Activated CD4-positive, alpha-beta T cell treated with anti-CD3 and anti-CD28 coated beads for 48 hours (primary cell): ENCODE results near the gene ZNF367.
"Not testable (repeated sequence)": the region's sequence is repeated elsewhere in the genome, so short reads cannot be mapped to it uniquely, and the experiment has no call there.

Source experiments
- DNase-seq: peaks from one replicate; pipeline ENCODE4 v3.0.0-alpha.2; 2020

ZNF367 gene

DNA sequence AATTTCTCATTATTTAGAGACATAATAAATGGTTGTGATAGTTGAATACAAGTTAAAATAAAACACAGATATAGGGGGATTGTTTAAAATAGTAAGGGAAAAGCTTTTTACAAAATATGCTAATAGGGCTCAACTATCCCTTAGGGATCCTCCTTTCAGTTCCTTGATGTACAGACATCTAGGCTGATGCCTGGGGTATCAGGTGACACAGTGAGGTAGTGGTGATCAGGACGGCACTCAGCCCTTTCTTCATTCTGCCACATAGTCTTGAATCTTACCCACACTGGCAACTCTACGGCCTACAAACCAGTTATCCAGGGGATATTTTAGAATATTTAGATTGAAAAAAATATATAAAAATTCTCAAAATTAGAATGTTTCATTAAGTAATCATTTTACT lies 22.2 kb downstream of the ZNF367 start:
- no peak for DNase-seq

DNA sequence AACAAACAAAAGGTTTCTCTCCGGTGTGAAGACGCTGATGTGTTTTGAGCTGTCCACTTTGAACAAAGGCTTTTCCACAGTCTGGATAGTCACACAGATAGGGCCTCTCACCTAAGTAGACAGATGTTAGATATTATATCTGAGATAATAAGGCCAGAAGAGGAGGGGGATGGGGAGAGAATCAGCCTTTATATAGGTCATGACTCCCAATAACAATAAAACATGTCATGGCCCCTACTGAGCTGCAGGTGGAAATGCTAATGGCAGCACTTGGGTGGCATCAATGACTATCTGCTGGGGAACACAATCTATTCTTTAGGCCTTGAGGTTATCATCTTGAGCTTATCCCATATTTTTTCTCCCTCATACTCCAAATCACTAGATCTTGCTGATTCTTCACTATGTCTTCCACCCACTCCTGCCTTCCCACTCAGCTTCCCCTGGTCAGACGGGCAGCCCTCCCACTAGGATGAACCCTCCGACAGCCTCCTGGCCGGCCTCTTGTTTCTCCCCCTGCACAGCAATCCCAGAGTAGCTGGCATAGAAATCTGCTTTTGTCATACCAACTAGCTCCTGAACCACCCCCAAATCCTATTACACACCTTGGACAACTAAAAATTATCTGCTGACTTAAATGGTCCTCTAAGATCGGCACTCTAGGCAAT lies 23.2 kb downstream of the ZNF367 start:
- DNase-seq = no peak

DNA sequence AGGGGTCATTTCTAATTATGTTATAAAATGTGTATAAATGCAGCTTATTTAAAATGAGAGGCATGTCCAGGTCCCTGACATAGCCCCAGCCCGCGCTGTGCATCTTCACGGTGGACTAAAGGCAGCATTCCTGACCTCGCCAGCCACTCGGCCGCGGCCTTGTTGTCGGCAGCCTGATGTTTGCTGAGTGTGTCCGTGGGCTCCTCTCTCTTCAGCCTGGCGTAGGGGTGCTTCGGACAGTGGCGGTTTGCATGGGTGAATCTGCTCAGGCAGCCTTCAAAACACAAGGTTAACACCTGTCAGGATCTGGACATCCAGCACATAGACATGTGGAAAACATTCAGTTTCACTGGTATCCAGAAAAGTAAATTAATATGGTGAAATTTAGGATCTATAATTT lies 25.9 kb downstream of the ZNF367 start:
- DNase-seq = no peak

DNA sequence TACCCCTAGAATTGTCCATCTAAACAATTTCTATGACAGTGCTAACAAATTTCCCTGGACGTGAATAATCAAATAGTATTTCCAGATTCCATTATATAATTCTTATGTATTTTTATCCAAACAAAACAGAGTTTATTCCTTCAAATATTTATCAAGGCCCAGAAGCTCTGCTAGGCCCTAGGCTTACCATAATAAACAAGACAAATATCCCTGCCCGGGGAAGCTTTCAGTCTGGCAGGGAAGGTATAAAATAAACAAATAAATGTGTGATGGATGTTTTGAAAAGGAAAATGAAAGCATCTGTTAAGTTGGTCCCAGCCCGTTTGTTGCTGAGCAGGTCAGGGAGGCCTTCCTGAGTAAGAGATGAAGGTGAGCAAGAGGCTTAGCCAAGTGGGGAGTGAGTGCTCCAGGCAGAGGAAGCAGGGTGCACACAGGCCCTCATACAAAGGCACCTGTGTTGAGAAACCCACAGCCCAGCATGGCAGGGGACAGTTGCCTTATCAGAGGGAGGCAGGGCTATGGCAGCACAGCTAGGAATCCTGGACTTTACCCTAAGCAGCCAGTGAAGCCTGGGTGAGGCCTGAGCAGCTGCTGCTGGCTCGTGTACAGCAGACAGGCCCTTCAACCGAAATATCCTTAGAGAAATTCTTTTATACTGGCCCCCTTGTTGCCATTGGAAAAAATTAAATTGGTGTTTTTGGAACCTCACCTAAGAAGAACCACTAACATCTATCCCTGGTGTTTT lies 27.0 kb downstream of the ZNF367 start:
- DNase-seq = no peak

DNA sequence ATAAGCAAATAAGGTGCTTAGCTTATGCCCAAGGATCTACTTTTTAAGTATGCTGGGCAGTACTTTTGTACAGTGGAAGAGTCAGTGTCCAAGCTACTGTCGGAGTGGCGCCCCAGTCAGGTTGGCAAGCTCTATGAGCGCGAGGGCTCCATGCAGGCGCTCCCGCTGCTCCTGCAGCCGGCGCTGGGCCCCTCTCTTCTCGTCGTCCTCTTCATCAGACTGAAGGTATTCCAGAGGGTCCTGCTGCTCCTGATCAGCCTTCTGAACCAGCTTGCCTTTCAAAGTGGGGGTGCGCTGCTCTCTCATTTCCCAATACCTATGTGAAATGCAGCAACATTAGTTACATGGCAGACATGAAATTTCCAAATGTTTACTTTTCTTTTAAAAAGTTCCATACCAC lies 30.0 kb downstream of the ZNF367 start:
- no peak for DNase-seq

DNA sequence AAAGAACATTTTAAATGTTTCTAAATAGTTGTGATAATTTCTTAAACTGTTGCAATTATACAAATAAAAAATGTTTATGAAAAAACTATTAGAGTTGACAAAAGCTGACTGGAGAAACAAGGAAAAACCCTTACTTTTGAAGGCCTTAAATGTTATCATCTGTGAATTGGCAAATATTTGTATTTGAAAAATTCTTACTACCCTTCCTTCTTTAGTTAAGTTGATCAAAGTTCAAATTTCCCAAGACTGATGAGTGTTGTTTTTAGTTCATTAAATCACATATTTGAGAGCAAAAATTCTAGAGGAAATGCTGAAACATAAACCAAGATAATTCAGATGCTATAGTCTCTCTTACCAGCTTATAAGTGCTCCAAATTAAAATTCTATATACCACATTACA lies 32.0 kb downstream of the ZNF367 start:
- DNase-seq = no peak

DNA sequence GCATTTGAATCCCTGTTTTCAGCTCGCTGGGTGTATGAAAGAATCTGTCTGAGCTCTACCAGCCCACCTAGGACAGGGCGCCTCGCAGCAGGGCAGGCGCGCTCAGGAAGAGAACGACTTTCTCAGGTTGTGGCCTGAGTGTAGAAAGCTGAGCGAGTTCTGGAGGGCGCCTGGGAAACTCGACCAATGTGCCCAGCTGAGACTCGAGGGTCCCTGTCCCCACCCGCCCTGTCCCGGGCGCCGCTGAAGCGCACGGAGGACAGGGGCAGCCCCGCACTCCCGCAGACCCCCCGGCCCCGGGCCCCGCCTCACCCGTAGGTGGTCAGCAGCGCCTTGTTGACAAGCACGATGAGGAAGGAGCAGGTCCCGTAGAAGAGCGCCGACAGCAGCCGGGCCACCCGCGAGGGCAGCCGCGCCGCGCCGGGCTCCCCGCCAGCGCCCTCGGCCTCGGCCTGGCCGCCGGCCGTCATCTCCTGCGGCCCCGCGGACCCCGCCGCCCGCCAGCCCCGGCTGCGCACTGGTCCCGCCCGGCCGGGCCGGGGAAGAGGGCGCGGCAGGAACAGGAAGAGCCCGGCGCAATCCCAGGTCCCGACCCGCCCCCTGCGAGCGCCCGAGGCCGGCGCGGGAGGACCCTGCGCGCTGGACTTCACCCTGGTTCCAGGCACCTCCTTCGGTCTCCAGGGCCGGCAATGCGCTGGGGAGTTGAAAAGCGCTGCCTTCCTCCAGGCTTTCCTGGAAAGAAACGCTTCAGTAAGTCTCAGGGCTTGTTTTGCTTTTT lies 34.8 kb downstream of the ZNF367 start, which contains the start of gene SLC35D2:
SLC35D2 (minus strand) TSS at position 547 of the 778 bp plus-strand sequence; CDS start at position 470, 77 bp downstream.
- no peak for DNase-seq

DNA sequence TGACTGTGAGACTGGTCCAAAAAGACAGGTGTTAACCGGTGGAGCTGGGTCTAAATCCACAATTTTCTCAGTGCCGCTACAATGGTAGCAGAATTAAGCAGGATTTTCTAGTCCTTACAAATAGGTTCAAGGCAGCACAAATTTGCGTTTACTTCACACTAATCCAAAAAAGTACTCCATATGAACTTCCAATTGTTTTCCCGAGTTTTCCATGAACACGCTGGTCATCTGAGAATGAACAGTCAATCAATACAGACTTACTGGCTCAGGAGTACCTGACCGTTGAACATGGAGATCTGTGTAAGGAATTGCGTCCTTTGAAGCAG lies 35.4 kb downstream of the ZNF367 start:
- DNase-seq = no peak

DNA sequence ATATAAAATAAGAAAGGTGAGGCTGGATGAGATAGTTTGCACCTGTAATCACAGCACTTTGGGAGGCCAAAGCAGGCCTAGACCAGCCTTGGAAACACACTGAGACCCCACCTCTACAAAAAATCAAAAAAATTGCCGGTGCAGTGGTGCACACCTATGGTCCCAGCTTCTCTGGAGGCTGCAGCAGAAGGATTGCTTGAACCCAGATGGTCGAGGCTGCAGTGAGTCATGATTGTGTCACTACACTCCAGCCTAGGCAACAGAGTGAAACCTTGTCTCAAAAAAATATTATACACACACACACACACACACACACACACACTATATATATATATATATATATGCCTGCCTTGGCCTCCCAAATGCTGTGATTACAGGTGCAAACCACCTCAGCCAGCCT lies 36.0 kb downstream of the ZNF367 start:
- DNase-seq = no peak

DNA sequence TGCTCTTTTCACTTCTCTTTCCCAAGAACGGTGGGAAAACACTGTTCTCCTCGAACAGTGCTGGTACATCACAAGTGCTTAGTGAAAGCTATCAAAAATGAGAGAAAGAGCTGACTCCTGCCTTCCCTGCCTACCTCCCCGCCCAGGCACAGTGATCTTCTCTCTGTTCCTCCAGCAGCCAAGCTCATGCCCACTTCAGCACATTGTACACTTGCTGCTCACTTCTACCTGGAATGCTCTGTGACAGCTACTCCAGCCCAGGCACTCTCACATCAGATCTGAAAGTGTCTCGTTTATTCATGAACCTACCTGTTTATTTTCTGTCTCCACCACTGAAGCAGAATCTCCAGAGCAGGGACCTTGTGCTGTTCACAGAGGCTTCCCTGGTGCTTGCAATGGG lies 36.5 kb downstream of the ZNF367 start:
- DNase-seq = no peak

DNA sequence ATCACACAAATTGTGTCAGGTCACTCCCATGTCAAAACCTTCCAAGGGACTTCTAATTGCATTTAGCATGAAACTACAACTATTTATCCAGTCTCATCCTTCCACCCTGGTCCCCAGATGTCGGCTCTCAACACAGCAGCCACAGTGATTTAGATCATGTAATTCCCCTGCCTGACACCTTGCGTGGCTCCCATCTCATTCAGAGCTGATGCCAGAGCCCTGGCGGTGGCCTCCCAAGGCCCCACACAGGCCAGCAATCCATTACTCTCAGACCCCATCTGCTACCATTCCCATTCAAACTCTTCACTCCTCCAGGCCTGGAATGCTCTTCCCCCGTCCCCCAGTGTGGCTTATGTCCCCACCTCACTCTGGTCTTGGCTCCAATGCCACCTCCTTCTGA lies 37.0 kb downstream of the ZNF367 start:
- no peak for DNase-seq

DNA sequence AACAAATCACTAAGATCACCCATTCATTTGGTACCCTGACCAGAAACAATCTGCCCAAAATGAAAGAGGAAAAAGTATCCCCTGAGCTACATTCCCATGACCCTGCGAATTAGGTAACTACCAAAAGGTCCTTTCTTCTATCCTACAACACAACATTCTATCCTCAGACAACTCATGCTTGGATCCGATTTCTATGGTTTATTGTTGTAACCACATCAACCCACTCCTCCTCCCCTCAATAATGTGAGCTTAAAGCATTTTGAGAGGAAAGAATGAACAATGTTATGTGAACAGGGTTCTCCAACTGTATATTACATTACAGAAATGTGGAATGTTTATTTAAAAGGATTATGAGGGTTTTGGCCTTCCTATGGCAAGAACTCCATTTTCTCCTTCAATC lies 38.7 kb downstream of the ZNF367 start:
- no peak for DNase-seq

DNA sequence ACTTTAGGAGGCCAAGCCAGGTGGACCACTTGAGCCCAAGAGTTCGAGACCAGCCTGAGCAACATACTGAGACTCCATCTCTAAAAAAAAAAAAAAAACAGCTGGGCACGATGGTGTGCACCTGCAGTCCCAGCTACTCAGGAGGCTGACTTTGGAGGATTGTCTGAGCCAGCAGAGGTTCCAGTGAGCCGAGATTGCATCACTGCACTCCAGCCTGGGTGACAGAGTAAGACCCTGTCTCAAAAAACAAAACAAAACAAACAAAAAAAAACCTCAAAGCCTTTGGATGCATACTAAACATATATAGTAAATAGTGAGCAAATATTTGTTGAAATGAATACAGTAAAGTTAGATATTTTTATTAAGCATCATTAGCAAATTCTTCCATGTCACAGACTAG lies 40.0 kb downstream of the ZNF367 start:
- DNase-seq = no peak

DNA sequence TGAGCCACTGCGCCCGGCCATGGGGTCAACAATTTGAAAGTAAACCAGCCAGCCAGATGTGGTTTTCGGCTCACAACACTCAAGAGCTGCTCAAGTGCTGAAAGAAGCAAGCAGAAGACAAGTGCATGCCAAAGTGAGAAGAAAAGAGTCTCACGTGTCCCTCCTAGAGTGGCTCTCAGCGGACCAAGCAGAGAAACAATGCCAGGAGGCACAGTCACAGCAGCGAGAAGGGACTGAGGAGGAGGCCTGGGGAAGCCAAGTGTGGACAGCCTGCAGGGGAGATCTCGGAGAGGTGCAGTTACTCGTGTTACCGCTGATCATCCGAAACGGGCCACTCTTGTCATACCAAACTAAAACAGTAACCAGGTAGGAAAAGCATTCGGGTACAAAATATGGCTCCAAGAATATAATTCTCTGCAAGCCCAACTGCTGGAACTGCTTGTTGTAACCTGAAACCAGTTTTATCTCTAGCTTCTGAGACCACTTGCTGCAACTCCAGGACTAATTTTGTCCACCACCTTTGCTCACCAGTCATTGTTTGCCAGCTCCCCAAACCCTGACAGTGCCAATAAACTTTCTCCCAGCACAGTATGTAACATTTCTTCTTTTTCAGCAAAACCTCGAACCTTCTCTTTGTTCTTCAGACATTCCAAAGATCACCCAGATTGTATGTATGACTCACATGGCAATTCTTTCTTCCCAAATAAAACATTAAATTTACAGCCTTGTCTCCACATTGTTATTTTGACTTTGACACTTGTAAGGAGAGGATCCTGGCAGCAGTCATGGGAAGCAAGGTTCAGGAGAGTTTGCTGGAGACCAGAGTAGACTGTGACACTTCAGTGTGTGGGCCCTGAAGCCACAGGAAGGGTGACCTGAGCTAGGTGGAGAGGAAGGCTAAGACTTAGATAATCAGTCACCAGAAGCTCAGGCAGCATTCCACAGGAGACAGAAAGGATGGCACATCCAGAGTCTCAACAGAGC lies 41.0 kb downstream of the ZNF367 start:
- DNase-seq = no peak

DNA sequence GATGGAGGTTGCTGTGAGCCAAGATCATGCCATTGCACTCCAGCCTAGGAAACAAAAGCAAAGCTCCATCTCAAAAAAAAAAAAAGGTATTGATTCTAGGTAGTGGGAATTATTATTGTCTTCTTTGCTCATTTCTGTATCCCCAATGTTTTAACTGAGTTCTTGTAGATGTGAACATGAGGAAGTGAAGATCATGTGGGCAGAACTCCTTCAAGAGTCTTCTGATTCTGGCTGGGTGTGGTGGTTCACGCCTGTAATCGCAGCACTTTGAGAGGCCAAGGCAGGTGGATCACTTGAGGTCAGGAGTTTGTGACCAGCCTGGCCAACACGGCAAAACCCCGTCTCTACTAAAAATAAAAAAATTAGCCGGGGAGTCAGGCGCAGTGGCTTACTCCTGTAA lies 42.7 kb downstream of the ZNF367 start:
- not testable (repeated sequence) for DNase-seq

DNA sequence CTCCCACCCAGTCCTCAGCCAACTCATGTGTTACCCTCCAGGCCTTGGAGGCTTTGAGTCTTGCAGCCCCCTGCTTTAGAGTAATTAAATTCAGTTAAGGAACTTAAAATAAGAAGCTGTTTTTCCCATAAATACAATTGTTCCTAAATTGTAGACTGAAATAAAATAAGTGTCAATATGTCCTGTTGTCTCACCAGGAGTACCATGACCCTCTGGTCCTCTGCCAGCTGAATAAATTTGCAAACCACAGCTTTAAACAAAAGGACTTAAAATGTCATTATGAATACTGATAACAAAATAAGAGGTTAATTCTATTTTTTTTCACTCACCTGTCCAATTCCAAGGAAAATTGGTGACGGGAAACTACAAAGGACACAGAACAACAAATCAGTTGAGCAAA lies 50.2 kb downstream of the ZNF367 start:
- DNase-seq = no peak

DNA sequence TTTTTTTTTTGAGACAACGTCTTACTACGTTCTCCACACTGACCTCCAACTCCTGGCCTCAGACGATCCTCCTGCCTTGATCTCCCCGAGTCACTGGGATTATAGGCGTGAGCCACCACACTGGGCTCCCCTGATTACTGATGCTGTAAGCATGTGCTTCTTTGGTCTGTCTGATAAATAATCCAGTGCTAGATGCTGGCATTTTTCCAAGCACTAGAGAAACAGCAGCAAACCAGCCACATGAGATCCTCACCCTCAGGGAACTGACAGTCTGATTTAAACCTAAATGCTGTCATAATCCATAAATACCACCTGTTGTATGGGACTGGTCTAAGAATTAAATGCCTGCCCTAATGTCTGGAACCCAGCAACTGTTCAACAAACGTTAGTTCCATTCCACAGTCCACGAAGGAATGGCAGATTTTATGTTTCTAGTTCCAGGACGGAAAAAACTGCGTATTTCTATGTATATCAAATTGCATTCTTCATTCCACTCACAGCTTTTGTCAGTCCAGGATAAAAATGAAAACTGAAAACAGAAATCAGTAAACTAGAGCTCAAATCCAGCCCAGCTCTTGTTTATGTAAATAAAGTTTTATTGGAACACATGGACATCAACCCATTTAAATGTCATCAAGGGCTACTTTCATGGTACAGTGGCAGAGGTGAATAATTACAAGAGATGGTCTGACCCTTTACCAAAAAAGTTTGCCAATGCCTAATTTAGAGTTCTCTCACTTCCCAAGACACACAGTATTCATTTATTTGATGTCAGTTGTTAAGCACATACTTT lies 54.8 kb downstream of the ZNF367 start:
- no peak for DNase-seq

DNA sequence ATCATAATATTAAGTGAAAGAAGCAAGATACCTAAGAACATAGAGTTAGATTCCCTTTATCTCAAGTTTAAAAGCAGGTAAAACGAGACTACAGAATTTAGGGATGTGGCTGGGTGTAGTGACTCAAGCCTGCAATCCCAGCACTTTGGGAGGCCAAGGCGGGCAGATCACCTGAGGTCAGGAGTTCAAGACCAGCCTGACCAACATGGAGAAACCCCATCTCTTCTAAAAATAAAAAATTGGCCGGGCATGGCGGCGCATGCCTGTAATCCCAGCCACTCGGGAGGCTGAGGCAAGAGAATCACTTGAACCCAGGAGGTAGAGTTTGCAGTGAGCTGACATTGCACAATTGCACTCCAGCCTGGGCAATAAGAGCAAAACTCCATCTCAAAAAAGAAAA lies 56.1 kb downstream of the ZNF367 start:
- not testable (repeated sequence) for DNase-seq

DNA sequence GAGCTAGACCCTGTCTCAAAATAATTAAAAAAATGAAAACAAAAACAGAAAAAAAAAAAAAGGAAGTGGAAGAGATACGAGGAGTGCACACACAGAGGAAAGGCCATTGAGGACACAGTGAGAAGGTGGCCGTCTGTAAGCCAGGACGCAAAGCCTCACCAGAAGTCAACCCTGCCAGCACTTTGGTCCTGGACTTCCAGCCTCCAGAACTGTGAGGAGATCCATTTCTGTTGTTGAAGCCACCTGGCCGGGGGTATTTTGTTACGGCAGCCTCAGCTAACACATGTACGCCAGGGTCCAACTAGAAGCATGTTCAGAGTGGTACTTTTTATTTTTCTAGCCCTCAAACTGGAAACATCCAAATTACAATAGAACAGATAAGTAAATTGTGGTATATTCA lies 56.5 kb downstream of the ZNF367 start:
- no peak for DNase-seq

DNA sequence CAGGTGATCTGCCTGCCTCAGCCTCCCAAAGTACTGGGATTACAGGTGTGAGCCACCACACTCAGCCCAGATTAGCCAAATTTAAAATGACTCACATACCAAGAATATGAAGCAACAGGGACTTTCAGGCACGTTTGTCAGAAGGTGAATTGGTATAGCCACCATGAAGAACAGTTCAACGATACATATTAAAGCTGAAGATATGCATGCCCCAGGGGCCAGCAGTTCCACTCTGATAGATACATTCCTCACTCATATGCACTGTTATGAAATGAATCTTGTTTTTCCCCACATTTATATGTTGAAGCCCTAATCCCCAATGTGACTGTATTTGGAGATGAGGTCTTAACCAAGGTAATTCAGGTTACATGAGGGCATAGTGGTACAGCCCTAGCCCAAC lies 57.2 kb downstream of the ZNF367 start:
- no peak for DNase-seq

DNA sequence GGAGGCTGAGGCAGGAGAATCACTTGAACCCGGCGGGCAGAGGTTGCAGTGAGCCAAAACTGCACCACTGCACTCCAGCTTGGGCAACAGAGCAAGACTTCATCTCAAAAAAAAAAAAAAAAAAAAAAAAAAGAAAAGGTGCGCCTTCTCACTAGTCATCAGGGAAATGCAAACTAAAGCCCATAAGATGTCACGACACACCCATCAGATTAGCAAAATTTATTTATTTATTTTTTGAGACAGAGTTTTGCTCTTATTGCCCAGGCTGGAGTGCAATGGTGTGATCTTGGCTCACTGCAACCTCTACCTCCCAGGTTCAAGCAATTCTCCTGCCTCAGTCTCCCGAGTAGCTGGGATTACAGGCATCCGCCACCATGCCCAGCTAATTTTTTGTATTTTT lies 57.6 kb downstream of the ZNF367 start:
- DNase-seq = not testable (repeated sequence)

DNA sequence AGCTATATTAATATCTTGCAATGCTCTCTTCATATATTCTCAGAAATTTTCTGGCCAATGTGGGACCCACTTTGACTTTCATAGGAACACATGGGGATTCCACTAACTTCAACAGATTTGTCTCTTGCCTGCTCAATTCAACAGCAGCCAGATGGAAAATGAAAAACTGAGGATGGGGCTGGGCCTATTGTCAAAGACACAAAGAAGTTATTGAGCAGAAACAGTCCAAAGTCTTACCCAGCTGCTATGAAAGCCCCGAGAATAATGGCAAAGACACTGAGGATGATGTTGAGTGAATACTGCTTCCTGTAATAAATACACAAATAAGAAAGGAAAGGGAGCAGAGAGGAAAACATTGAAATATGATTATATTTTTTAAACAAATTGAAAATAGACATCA lies 67.3 kb downstream of the ZNF367 start:
- DNase-seq = no peak
